ENCODE data around the gene DNMBP.
"Not testable (repeated sequence)": the region's sequence is repeated elsewhere in the genome, so short reads cannot be mapped to it uniquely, and the experiment has no call there.

Gene DNMBP

DNA sequence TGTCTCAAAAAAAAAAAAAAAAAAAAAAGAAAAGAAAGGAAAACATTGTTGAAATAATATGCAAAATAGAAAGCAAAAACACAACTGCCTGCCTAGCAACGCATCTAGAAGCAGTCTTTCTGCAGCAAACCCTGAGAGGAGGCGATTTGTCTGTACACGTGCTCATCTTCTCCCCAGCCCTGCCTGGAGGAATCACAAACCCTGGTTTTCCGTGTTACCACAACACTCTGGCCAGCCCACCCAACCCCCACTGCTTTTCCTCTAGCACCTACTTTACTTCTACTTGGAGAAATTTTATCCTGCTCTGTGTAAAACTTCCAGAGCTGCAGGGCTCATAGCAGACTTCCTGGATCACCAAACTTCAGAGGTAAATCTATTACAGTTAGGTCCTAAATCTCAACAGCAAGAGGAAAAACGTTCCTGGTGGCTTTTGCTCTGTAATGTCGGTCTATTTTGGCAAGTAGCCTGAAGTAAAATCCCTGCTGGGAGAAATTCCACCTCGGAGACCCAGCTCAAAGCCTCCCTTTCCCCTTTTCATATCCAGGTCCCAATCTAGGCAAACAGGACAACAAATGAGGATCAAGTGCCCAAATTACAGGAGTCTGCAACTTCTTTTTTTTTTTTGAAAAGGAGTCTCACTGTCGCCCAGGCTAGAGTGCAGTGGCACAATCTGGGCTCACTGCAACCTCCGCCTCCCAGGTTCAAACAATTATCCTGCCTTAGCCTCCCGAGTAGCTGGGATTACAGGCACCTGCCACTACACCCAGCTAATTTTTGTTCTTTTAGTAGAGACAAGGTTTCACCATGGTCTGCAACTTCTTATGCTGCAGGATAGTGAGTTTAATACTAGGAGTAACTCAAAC lies 91.6 kb downstream of the DNMBP start:
- DNase-seq (ENCODE audit: low read depth in 2 of 2), result no peak

DNA sequence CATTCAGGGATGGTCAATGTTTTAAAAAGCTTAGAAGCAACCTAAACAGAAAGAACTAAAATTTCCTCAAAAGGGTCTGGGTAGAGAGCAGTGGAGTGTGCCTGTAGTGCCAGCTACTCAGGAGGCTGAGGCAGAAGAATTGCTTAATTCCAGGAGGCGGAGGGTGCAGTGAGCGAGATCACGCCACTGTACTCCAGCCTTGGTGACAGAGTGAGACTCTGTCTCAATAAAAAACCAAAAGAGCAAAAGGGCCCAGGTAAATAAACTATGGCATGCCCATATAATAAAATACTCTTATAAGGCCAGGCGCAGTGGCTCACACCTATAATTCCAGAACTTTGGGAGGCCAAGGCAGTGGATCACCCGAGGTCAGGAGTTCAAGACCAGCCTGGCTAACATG lies 93.0 kb downstream of the DNMBP start:
- DNase-seq (ENCODE audit: low read depth in 2 of 2), result no peak

- no peak for DNase-seq (ENCODE audit: low read depth in 2 of 2)
Observed at GRCh38 chr10:99915414-99915813, 94.3 kb downstream of the DNMBP start.

GRCh38 chr10:99914236-99914635 lies 95.5 kb downstream of the DNMBP start:
- DNase-seq (ENCODE audit: low read depth in 2 of 2), result no peak

- DNase-seq (ENCODE audit: low read depth in 2 of 2), result no peak
Observed at GRCh38 chr10:99913831-99914235, 95.9 kb downstream of the DNMBP start.

GRCh38 chr10:99912041-99912440 lies 97.7 kb downstream of the DNMBP start:
- DNase-seq (ENCODE audit: low read depth in 2 of 2), result no peak

DNA sequence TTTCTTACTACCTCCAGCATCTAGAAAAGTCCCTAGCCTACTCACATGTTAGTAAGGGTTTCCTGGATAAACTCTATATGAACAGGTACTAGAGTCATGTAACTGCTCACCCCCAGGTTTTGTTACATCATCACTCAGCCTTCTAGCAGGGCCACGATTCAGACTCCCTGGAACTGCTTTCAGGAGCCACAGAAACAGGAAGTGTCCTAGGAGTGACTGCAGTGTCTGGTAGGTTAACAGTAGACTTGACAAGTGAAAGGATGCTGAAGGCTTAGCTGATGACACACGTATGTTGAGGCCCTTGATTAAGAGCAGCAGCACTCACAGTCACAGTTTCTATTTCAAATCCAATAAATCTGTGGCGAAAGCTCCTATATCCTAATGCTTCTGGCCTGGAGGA lies 101.2 kb downstream of the DNMBP start:
- DNase-seq (ENCODE audit: low read depth in 2 of 2), result no peak

DNA sequence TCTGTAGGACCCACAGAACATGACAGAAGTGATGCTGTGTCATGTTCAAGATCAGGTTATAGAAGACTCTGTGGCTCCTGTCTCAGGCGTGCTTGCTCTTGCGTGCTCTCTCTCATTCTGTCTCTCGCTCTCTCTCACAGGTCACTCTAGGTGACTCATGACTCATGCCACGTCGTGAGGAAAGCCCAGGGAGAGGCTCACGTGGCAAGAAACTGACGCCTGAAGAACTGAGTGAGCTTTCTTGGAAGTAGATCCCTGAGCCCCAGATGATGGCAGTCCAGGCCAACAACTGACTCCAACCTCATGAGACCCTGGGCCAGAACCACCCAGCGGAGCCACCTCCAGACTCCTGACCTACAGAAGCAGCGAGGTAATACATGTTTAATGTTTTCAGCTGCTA lies 103.3 kb downstream of the DNMBP start:
- no peak for DNase-seq (ENCODE audit: low read depth in 2 of 2)

DNA sequence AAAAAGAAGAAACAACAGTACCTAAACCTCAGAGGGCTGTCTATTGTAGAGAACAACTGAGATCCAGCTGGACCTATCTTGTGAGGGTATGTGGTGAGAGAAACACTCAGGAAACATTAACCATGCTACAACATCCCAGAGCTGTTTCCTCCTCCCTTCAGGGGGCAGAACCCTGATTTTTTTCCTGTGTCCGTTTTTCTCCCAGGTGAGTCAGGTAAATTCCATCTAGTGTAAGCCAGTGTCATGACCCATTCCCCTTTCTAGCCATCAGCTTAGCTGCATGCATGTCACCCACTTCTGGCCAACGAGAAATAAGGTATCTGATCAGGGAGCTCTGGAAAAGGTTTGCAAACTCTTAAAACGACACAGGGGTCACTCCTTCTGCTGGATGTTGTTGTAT lies 103.8 kb downstream of the DNMBP start:
- DNase-seq (ENCODE audit: low read depth in 2 of 2), result no peak

DNA sequence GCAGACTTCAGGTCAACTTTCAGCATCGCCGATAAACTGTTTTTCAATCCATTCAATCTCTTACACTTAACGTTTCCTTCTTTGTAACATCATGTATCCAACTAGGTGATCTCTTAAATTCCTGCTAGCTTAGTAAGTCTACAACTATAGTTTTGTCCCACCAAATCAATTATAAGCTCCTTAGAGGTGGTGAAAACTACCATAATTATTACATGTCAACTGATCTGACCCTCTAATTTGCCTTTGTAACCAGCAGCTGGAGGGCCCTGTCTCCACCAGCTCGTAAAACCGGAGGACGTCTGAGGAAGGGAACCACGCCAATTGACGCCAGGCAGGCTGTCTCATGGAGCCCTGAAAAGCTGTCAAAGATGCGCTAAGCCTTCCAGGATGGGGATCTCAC lies 113.9 kb downstream of the DNMBP start:
- no peak for DNase-seq (ENCODE audit: low read depth in 2 of 2)

- not testable (repeated sequence) for DNase-seq (ENCODE audit: low read depth in 2 of 2)
Observed at GRCh38 chr10:99895066-99895465, 114.7 kb downstream of the DNMBP start.

- DNase-seq (ENCODE audit: low read depth in 2 of 2), result no peak
Observed at GRCh38 chr10:99894613-99895012, 115.1 kb downstream of the DNMBP start.

GRCh38 chr10:99888622-99889021 lies 121.1 kb downstream of the DNMBP start:
- no peak for DNase-seq (ENCODE audit: low read depth in 2 of 2)

GRCh38 chr10:99883523-99883922 lies 126.2 kb downstream of the DNMBP start:
- DNase-seq (ENCODE audit: low read depth in 2 of 2), result no peak

DNA sequence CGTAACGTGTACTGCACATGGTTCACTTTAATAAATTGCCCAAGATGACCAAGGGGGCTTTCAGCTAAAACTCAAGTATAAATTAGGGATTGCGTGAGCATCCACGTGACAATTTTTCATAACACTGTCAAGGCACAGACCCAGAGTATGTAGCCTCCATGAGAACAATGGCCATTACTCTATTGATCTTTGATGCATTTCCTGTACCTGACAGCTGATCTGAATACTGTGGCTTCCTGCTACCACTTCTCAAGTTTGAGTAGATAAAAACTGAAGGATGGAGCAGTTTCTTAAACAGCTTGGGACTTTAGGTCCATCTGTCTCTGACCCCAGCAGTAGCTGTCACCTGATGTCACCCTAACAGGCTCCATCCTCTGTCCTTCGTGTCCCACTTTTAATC lies 128.4 kb downstream of the DNMBP start:
- no peak for DNase-seq (ENCODE audit: low read depth in 2 of 2)

- no peak for DNase-seq (ENCODE audit: low read depth in 2 of 2)
Observed at GRCh38 chr10:99880080-99880835, 129.5 kb downstream of the DNMBP start.

DNA sequence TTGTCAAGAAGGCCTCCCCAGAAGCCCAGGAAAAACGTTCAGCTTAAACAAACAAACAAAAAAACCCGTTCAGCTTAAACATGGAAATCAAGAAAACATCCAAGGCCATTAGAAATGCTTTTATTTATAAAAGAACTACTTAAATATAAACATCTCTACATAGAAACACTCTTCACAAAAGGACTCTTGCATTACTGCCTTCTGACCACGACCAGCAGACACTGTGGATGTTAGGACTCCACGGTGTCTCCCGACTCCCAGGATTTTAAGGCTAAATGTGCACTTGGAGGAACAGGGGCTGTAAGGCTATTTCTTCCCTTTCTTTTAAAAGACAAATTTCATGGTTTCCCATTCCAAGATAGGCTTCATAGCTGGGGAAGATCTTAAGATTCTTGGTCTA lies 134.3 kb downstream of the DNMBP start:
- DNase-seq (ENCODE audit: low read depth in 2 of 2), result no peak

GRCh38 chr10:99874341-99875085 lies 135.2 kb downstream of the DNMBP start:
- no peak for DNase-seq (ENCODE audit: low read depth in 2 of 2)

DNA sequence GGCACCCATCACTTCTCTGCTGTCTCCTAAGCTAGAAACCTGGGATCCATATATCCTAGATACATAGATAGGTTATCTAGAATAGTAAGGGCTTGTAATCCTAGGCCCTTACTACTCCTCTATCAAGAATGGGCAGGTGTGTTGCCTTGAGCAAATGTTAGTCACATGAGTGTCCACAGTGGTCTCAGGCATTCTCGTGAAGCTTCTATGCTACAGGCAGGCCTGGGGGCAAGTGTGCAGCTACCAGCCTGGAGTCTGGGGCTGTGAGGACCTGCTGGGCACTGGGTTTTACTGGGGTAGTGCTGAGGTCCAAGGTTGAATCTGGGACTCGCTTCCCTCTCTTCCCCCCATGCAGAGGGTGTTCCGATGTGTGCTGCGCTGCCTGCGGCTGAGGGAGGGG lies 135.9 kb downstream of the DNMBP start:
- DNase-seq (ENCODE audit: low read depth in 2 of 2), result no peak

GRCh38 chr10:99872367-99873162 lies 137.2 kb downstream of the DNMBP start:
- DNase-seq (ENCODE audit: low read depth in 2 of 2), result no peak

DNA sequence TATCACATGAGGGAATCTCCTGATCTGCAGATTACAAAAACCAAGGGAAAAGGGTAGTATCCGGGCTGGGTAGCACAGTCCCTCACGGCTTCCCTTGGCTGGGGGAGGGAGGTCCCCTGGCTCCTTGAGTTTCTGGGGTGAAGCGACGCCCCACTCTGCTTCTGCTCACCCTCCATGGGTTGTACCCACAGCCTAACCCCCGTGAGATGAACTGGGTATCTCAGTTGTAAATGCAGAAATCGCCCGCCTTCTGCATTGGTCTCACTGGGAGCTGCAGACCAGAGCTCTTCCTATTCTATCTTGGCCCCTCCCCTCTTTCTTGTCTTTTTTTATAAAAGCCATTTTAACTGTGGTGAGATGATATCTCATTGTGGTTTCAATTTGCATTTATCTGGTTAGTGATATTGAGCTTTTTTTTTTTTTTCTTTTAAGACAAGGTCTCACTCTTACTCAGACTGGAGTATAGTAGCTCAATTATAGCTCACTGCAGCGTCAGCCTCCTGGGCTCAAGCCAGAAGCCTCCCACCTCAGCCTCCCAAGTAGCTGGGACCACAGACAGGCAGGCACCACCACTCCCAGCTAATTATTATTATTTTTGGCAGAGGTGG lies 139.5 kb downstream of the DNMBP start:
- DNase-seq (ENCODE audit: low read depth in 2 of 2), result no peak
